CMK (cell line): ENCODE measurements around the gene FABP1.

Source experiments
- DNase-seq: peaks from one replicate; pipeline ENCODE4 v3.0.0-alpha.2; 2010; ENCODE audit warnings: low read depth

The FABP1 gene

DNA sequence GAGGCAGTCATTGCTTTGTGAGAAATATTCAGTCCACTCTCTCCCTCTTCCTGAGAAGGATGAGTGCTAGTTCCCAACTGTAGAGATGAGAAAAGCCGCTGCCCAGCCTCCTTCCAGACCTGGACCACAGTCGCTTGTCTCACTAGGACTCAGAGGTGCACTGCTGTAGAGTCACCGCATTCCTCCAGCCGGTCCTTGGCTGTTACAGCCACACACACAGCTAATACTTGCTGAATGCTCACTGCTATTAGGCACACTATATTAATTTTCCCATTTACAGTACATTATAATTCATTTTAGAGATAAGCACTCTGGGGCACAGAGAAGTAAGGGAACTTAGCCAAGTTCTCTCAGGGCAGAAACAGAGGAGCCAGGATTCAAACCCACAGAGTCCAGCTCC lies 10.0 kb upstream of the FABP1 start:
- DNase-seq = no peak

DNA sequence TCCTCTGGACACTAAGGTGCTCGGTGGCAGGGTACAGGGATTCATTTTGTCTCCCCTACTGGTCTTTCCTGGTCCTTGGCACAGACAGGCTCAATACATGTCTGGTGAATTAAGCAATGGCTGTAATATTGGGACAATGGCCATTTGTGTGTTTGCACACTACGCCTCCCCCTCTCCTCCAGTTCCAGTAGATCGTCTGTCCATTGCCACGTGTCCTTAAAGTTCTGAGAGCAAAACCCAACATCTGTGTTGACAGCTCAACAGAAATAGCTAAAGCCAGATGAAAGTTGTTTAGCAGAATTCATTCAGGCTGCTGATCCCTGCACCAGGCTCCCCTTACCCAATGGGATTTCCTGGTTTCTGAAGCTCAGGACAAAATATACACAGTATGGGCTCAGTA lies 9.0 kb upstream of the FABP1 start:
- no peak for DNase-seq

DNA sequence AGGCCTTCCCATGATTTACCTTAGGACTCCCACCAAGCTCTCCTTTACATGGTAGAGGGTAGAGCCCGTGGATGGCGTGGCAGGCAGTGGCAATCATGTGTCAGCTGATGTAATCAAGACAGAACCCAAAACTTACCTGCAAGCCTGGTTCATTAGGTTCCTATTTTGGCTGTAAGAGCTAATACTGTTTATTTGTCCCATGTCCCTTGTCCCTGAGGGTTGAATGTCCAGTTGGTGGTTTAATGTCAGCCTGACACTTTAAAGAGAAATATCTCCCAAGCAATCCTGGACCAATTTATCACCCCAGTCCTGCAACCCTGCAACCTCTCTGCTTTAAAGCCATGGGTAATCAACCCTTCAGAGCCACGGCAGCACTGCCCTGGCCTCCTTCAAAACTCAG lies 6.0 kb upstream of the FABP1 start:
- no peak for DNase-seq

DNA sequence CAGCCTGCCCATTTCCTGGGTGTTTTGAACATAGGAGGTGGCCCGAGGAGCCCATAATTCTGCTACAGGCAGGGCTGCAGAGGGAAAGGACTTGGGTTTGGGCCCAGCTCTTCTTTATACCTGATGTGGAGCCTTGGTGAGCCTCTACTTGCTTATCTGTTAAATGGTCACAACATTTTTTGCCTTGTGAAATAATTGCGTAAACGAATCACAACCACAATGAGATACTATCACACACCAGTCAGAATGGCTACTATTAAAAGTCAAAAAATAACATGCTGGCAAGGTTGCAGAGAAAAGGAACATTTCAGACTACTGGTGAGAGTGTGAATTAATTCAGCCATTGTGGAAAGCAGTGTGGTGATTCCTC lies 4.1 kb upstream of the FABP1 start:
- no peak for DNase-seq

DNA sequence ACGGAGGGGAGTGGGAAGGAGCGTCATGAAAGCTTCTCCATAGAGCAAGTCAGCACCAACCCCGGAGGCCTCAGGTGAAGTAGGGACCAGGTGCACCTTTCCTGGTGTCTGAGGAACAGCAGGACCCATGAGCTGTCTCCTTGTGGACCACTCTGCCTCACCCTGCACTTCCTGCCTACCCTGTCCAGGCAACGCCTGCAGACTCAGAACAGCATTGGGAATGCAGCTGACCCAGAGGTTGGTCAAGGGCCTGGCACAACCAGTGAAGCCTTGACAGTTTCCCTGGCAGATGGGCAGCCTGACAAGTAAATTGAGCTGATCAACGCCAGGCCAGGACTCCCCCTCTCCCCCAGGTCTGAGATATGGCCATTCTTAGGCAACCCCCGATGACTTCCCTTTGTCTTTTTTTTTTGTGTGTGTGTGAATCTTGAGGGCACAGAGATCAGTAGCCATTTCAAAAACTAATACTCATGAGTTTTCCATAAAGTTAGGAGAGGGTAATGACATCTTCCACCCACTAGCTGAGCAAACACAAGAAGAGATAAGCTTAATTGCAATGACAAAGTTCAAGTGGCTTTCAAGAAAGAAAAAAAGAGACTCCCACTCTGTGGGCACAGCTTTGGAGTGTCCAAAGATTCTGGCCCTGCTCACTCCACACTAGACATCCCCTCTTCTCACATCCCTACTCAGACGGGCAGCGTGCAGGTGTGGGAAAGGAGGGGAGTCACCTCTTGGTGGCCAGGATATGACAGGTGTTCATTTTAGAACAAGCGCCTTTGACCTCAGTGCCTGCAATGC lies 3.5 kb upstream of the FABP1 start:
- no peak for DNase-seq

DNA sequence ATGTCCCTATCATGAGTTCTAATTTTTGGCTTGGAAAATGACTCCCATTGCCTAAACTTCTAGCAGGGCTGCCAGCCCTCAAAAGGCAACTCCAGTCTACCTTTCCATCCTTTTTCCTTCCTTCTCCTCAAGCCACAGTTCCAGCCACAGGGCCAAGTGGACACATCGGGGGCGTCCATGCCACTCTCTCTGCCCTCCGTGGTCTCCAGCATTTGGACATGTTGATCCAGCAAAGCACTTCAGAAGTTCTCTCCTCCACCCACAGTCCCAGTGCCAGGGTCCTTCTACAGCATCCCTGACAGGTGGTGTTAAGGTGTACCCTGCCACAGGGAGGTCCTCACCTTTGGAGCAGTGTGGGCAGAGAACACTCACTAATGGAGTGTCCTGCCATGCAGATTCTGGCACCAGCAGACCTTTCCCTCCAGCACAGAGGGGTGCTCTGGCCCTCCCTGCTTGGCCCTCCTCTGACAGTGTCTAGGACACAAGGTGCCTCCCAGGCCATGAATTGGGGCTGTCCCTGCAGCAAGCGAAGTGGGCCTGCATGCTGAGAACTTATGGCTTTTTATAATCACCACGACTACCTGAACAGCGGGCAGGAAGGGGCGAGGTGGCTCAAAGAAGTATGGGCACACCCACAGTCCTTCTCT lies 1.6 kb upstream of the FABP1 start:
- DNase-seq = no peak

DNA sequence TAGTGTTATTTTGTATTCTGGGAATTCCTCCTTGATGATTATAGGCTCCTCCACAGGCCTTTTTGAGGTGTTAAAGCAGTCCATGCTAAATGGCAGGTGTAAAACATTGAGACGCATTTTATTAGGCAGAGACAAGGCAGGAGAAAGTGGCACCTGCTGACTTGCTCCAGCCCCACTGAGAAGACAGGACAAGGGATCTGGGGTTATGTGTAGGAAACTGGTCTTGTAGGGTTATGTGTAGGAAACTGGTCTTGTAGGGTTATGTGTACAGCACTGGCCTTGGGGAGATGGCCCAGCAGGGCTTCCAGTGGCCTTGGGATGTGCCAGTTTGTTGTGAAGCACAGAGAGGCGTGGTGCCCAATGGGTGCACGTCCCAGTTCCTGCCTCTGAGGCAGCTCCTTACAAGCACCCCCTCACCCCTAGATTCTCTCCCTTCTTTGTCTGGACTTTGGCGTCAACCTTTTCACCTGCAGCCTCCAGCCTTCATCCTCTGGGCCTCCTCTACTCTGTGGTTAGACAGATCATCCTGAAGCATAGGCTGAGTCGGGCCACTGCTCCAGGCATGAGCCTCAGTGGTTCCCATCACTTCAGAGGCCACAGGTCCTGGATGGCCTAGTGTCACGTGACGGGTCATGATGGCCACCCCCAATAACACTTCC lies 921 bp upstream of the FABP1 start:
- DNase-seq = no peak

DNA sequence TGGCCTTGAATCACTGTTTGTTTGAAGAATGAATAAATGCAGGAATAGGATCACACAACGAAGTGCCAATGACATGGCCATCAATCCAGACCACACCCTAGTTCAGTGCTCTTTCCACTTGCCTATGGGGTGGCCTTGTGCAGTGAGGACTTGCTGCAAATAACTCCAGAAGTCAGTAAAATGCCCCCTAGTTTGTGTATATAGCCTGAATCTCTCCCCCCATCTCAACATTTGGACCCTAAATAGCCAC lies 299 bp downstream of the FABP1 start:
- DNase-seq = no peak

DNA sequence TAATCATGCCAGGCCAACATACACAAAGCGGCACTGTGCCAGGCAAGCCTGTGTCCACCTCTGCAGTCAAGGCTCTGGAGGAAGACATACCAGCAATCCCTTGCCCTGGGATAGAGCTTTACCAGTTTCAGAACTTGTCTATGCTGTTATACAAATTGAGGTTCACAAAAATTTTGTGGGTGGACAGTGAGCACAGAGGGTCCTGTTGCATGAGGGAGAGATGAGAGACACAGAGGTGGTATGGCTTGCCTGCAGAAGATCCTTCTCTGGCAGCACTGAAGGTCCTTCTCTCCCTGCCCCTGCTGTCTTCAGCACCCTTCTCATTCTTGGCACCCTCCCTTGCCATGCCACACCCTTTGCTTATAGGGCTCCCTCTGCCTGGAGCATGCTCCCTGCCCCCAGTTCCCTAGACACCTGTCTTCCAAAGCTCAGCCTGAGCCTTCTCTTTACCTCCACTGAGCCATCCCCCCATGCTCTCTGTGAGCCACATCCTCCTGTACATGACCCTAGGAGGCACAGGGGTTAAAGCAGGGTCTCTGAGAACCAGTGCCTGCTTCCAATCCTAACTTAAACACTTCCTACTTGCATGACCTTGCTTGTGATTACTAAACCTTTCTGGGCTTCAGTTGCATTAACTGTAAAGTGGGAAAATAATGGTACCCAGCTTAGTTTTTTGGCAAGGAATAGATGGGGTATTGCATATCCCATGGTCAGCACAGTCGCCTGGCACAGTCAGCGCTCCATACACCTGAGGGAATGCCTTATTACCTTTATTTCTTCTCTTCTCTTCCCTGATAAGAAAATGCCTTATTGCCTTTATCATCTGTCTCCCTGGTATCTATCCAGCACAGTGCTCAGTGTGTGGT lies 857 bp downstream of the FABP1 start:
- no peak for DNase-seq

DNA sequence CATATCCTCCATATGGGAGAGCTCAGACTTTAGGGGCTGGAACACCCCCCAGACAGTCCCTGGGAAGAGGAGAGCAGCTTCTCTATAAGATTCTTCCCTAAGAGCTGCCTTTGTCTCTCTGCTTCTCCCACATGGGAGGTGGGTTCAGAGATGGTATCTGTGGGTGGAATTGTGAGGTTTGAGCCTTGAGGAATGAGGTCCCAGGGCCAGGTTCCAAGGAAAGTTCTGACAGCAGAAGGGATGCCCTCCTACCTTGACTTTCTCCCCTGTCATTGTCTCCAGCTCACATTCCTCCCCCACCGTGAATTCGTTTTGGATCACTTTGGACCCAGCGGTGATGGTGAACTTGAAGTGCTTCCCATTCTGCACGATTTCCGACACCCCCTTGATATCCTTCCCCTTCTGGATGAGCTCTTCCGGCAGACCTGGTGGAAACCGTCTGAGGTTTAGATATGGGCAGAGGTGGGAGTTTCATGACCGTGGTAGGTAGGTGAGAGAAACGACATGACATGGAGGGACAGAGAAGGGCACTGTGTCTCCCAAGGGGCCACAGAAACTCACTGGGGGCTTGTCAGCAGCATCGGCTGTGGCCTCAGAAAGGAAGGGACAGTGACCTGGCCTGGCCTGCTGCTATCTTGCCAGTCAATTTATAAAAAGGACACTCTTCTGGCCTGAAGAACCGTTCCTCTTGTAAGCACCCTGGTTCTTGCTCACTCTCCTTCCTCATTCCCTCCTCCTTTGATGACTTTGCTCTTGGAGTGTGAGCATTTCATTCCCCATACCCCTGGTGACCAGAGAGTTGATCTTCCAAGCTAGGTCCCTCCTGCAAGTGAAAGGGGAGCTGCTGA lies 1.7 kb downstream of the FABP1 start:
- DNase-seq = no peak

DNA sequence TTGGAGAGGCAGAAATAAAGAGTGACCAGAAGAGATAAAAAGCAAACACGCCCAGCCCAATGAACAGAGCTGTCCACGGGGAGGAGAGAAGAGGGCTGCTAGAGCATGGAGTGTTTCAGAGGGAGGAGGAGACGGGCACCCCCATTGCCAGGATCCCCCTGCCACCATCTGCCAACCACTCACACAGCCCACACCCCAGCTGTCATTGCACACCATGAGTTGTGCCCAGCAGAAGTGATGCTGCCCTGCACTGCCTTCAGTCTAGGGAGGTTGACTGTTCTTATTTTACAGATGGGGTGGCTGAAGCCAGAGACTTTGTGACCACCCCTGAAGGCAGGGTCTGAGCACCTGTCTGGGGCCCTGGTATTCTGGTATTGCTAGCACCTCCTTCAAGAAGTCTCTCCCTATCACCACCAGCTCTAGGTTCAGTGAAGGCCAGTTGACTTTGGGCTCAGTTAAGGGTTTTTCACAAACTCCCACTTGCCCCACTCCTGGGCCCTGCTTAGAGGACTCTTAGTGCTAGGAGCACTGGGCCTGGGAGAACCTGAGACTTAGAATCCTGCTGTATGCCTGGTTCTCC lies 2.4 kb downstream of the FABP1 start:
- DNase-seq = no peak

DNA sequence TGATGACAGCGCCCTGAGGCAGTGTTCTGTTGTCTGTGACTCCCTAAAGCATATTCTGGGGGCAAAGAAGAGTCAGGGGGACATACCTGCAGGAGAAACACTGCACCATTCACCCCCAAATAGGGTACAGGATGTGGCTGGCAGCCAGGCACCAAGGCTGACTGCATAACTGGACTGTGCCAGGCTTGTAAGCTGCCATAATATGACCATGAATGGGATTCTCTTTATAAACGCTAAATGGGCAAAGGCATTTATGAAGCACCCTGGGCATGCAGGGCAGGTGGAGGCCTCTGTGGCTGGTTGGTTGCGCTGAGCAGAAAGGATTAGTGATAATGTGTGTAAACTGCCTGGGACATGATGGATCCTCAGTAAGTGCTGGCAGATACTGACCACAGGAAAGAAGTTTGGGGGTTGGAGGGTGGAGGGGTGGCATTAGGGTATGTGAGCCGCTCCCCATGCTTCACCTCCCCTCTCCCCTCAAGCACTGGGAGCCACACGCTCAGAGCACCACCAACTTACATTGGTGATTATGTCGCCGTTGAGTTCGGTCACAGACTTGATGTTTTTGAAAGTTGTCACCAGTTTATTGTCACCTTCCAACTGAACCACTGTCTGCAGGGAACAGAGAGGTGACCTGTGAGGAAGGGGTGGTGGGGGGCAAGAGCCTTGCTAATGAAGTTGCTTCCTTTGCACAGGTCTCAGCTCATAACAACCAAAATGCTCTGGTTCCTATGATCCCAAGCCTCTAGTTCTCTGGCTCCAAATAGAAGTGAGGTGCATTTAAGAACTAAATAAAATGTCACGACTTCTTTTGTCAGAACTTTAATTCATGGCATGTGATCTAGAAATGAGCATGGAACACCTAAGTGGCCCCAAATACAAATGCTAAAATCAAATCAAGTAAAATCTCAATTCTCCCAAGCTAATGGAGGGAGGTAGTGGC lies 3.6 kb downstream of the FABP1 start:
- no peak for DNase-seq

DNA sequence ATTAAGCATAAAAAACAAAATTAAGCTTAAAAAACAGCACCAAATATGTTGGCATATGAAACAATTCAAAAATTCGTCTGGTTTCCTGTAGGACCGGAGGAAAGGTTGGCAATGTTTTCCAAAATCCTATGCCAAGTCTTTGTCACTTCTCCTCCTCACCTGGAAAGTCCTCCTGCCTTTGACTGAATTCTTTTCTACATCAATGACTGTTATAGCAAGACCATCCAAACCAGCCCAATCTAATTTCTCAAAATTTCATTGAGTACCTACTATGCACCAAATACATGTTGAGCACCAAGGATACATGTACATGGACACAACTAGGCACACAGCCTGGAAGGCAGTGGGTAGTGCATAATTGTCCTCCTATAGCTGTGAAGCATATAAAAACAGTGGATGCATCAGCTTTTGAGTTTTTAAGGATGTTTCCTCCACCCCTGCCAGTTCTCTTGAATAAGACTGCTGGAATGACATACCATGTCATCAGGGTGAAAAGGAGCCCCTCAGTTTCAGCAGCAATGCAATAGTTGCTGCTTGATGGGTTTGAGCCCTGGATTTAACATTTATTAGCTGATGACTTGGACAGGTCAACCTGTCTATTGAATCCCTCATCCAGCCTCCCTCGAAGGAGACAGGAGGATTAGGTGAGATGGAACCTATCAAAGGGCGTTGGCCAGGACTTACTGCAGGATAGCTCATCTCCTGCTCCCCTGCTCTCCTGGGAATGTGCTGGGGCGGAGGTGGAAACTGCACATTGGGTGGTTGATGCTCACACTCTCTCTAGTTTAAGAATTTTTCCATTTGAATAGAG lies 4.5 kb downstream of the FABP1 start:
- no peak for DNase-seq

DNA sequence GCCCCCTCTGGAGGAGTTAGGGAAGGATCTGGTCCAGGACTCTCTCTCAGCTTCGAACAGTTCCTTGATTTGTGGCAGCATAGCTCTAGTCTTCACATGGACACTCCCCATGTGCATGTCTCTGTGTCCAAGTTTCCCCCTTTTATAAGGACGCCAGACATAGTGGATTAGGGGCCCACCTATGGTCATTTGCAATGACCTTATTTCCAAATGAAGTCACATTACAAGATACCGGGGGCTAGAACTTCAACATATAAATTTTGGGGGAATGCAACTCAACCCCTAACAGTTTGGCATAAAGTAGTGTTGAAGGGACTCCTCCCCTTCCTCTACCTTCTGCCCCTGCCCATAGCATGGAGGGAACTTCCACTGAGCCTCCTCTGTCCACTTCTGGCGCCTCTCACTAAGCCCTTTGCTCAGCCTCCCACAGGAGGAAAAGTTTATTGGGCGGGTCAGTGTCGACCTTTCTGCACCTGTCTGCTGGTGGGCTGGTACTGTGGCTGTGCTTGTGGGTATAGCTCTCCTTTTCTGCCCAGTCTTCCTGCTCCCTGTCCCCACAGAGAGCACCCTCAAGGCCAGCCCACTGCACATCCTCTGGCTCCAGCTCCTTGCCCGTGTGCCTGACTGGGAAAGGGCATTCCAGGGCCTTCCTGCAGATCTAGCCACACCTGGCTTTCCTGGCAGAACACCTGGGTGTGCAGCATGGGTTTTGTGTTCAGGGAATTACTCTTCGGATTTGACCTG lies 5.5 kb downstream of the FABP1 start:
- DNase-seq = no peak

DNA sequence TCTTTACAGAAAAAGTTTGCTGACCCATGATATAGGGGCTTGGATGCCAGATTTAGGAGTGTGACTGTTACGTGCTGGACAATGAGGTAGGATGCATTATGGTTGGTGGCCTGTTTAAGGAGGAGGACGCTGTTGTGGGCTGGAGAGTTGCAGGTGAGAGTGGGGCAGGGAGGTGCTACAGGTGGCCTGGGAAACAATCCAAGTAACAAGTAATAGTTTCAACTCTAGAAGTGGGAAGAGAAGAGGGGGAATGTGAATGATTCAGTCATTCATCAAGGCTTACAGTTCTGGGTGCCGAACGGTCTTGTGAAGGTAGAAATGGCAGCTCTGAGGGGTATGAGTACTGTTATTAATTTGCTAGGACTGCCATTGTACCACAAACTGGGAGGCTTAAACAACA lies 6.2 kb downstream of the FABP1 start:
- no peak for DNase-seq

DNA sequence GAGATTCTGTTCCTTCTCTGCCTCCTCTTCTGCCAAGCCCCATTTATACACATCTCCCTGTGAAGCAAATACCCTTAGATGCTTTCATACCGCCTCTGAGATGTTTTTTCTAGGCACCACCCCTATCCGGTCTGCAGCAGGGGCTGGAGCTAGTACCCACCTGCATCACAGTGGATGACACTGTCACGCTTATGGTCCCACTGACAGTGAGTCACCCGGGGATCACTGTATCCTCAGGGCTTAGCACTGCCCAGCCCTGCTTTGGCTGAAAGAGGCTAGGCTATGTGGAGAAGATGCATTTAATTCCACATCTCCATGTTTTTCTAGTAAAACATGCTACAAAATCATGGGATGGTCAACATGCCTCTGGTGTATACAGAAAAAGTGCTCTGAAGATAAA lies 9.9 kb downstream of the FABP1 start:
- no peak for DNase-seq

DNA sequence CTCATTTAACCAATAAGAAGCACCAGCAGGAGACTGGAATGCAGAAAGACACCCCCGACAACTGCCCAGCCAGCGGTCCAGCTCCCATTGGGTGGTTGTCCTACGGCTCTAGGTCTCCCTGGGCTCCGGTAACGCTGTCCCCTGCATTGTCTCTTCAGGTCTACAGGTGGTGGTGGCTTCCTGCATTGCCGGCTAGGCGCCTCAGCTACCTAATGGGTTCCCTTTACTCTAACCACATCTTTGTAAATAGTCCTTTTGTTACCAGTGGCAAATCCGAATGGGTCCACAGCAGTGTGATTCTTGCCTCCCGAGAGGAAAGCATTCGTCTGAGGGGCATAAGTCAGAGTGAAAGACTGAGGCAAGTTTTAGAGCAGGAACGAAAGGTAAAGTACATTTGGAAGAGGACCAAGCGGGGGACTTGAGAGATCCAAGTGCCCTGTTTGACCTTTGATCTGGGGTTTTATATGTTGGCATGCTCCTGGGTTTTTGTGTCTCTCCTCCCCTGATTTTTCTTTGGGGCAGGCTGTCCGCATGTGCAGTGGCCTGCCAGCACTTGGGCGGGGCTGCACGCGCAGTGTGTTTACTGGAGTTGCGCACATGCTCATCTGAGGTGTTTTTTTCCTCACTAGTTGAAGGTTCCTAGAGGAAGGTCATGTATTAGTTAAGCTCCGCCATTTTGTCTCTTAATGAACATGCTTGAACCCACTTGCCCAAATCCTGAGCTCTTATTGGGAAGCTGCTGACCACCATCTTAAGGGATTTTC lies 11.0 kb downstream of the FABP1 start:
- DNase-seq = no peak
